Glutamatergic neuron (in vitro differentiated cells): ENCODE data around the gene RNF144A. TPM values are rescaled to one million over a fixed set of nuclear protein-coding genes. Genes with fewer than 3 reads are reported as not detected.
A peak's percentile ranks its signal among the peaks of the same experiment; 100 is the strongest.

Experiments
- DNase-seq: peaks from one replicate; pipeline ENCODE4 v3.0.0; 2022
- H3K27ac Mint-ChIP-seq: one replicate; pipeline ENCODE4 v1.8.0; 2020; ENCODE audit warnings: mild to moderate bottlenecking, mixed read lengths, inconsistent platforms; ENCODE audit not compliant: unreplicated experiment
- H3K27me3 Mint-ChIP-seq: one replicate; pipeline ENCODE4 v1.8.0; 2020; ENCODE audit warnings: mild to moderate bottlenecking, moderate library complexity, mixed read lengths, inconsistent platforms; ENCODE audit not compliant: unreplicated experiment
- H3K36me3 Mint-ChIP-seq: one replicate; pipeline ENCODE4 v1.8.0; 2020; ENCODE audit warnings: mild to moderate bottlenecking, mixed read lengths, inconsistent platforms; ENCODE audit not compliant: unreplicated experiment
- H3K4me1 Mint-ChIP-seq: one replicate; pipeline ENCODE4 v1.8.0; 2020; ENCODE audit warnings: mild to moderate bottlenecking, low read depth, mixed read lengths, inconsistent platforms; ENCODE audit not compliant: unreplicated experiment
- H3K4me3 Mint-ChIP-seq: one replicate; pipeline ENCODE4 v1.8.0; 2020; ENCODE audit warnings: mild to moderate bottlenecking, mixed read lengths, inconsistent platforms; ENCODE audit not compliant: unreplicated experiment
- H3K9me3 Mint-ChIP-seq: one replicate; pipeline ENCODE4 v1.8.0; 2020; ENCODE audit warnings: mild to moderate bottlenecking, moderate library complexity, mixed read lengths, inconsistent platforms; ENCODE audit not compliant: unreplicated experiment
- CTCF ChIP-seq: fragments of 200-600 bp; sonication (generic); IDR thresholded peaks from one replicate; pipeline ENCODE4 v1.5.0; 2021; ENCODE audit not compliant: partially characterized antibody, unreplicated experiment
- total RNA-seq: library from RNA; stranded (reverse); fragmentation: NEBNext Ultra II Directional; extraction: Animal tissue kit (Norgen Biotek cat#: 25700); gene quantifications from one replicate; pipeline ENCODE4 v1.2.1, GENCODE V29; 2021; ENCODE audit not compliant: unreplicated experiment

RNF144A gene
- total RNA-seq, 1 donor from 2014 or later = 40.2 TPM

GRCh38 chr2:7048762-7049294 is 131.6 kb downstream of the RNF144A start:
- no peak for DNase-seq
- H3K4me1 Mint-ChIP-seq = peaks cover 5% of the 10 kb centered on the region
- no peak overlapping the region for H3K27ac Mint-ChIP-seq
- no peak for TF ChIP-seq CTCF
- no peaks in the 10 kb centered on the region for H3K36me3 Mint-ChIP-seq
- no peak overlapping the region for H3K4me3 Mint-ChIP-seq
- peaks cover 5% of the 10 kb centered on the region for H3K27me3 Mint-ChIP-seq
- peaks cover 4% of the 10 kb centered on the region for H3K9me3 Mint-ChIP-seq

GRCh38 chr2:7052404-7052803 is 135.2 kb downstream of the RNF144A start:
- H3K4me3 Mint-ChIP-seq = no peak overlapping the region

GRCh38 chr2:7053650-7054265 is 136.5 kb downstream of the RNF144A start:
- H3K9me3 Mint-ChIP-seq = no peaks in the 10 kb centered on the region
- H3K4me3 Mint-ChIP-seq = no peak overlapping the region
- H3K4me1 Mint-ChIP-seq = peaks cover 8% of the 10 kb centered on the region
- no peak for TF ChIP-seq CTCF
- H3K27me3 Mint-ChIP-seq = peaks cover 2% of the 10 kb centered on the region
- DNase-seq = peak; percentile 71
- peak overlapping the region; percentile 89 for H3K27ac Mint-ChIP-seq
- H3K36me3 Mint-ChIP-seq = no peaks in the 10 kb centered on the region

More at GRCh38 chr2:7052404-7052803, 135.2 kb downstream of the RNF144A start:
- peaks cover 8% of the 10 kb centered on the region for H3K4me1 Mint-ChIP-seq
- H3K27ac Mint-ChIP-seq = no peak overlapping the region
- no peaks in the 10 kb centered on the region for H3K9me3 Mint-ChIP-seq
- no peaks in the 10 kb centered on the region for H3K36me3 Mint-ChIP-seq
- peaks cover 2% of the 10 kb centered on the region for H3K27me3 Mint-ChIP-seq
- TF ChIP-seq CTCF = no peak
- no peak for DNase-seq

- H3K36me3 Mint-ChIP-seq = peaks cover 1% of the 10 kb centered on the region
- no peak overlapping the region for H3K27ac Mint-ChIP-seq
- H3K4me1 Mint-ChIP-seq = peaks cover 38% of the 10 kb centered on the region
- H3K4me3 Mint-ChIP-seq = no peak overlapping the region
- H3K27me3 Mint-ChIP-seq = peaks cover 11% of the 10 kb centered on the region
- DNase-seq = no peak
- H3K9me3 Mint-ChIP-seq = peaks cover 10% of the 10 kb centered on the region
- TF ChIP-seq CTCF = no peak
Observed at GRCh38 chr2:7057865-7058400, 140.7 kb downstream of the RNF144A start.

- Mint-ChIP-seq H3K4me1 (peaks cover 29% of the 10 kb centered on the region), H3K9me3 (peaks cover 10% of the 10 kb centered on the region), H3K36me3 (peaks cover 15% of the 10 kb centered on the region), H3K27me3 (peaks cover 11% of the 10 kb centered on the region), H3K4me3 (peak overlapping the region; percentile 9), H3K27ac (peak overlapping the region; percentile 81)
- no peak for TF ChIP-seq CTCF
- no peak for DNase-seq
Observed at GRCh38 chr2:7060156-7060555, 142.9 kb downstream of the RNF144A start.
